Nephron (organoid): ENCODE measurements around the gene SLC5A6.
"Not testable (repeated sequence)": the region's sequence is repeated elsewhere in the genome, so short reads cannot be mapped to it uniquely, and the experiment has no call there.

Experiments
- H3K27ac Mint-ChIP-seq, 3 experiments: 2 replicates each; pipeline ENCODE4 v1.8.0; 2020; ENCODE audit warnings: mixed read lengths in 3 of 3, mild to moderate bottlenecking in 2 of 3, moderate library complexity in 1 of 3
- H3K27me3 Mint-ChIP-seq: 2 replicates; pipeline ENCODE4 v1.8.0; 2021; ENCODE audit warnings: low read depth, mild to moderate bottlenecking, moderate library complexity, mixed read lengths
- H3K36me3 Mint-ChIP-seq: 2 replicates; pipeline ENCODE4 v1.8.0; 2020; ENCODE audit warnings: low read depth, mixed read lengths
- H3K4me1 Mint-ChIP-seq: 2 replicates; pipeline ENCODE4 v1.8.0; 2020; ENCODE audit warnings: mixed read lengths
- H3K4me3 Mint-ChIP-seq, 3 experiments: 2 replicates each; pipeline ENCODE4 v1.8.0; 2020; ENCODE audit warnings: mild to moderate bottlenecking in 3 of 3, mixed read lengths in 3 of 3, moderate library complexity in 2 of 3
- H3K9me3 Mint-ChIP-seq: 2 replicates; pipeline ENCODE4 v1.8.0; 2020; ENCODE audit warnings: mixed read lengths
- TF ChIP-seq, protein P1 (sequence below), 3 experiments: fragments of 200-600 bp; sonication (generic); IDR thresholded peaks; one replicate each; pipeline ENCODE4 v1.5.0; 2021; ENCODE audit warnings: antibody characterized with exemption in 3 of 3; ENCODE audit not compliant: unreplicated experiment in 3 of 3

SLC5A6 gene

DNA sequence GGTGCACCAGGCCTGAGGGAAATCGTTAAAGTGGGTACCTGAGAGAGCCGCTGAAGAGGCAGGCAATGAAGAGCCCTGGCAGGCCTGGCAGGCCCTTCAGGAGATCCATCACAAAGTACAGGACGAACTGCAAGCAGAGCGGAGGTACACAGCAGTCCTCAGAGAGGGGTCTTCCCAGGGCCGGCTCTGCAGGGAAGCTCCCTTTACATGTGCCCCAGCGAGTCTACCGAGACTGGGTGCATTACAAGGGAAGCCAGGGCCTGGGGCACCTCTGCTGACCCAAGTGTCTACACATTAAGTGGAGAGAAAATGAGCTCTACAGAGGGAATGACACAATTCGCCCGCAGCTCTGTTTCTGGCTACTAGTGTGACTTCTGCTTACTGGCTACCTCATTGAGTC is 8.3 kb downstream of the SLC5A6 start:
- Mint-ChIP-seq H3K36me3 (peaks cover 51% of the 10 kb centered on the region), H3K4me3 (no peak overlapping the region), H3K27me3 (no peaks in the 10 kb centered on the region), H3K27ac (no peak overlapping the region), H3K9me3 (no peaks in the 10 kb centered on the region), H3K4me1 (peaks cover 6% of the 10 kb centered on the region)
- TF ChIP-seq, protein P1, sequence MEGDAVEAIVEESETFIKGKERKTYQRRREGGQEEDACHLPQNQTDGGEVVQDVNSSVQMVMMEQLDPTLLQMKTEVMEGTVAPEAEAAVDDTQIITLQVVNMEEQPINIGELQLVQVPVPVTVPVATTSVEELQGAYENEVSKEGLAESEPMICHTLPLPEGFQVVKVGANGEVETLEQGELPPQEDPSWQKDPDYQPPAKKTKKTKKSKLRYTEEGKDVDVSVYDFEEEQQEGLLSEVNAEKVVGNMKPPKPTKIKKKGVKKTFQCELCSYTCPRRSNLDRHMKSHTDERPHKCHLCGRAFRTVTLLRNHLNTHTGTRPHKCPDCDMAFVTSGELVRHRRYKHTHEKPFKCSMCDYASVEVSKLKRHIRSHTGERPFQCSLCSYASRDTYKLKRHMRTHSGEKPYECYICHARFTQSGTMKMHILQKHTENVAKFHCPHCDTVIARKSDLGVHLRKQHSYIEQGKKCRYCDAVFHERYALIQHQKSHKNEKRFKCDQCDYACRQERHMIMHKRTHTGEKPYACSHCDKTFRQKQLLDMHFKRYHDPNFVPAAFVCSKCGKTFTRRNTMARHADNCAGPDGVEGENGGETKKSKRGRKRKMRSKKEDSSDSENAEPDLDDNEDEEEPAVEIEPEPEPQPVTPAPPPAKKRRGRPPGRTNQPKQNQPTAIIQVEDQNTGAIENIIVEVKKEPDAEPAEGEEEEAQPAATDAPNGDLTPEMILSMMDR (IDR thresholded peaks at IDR 0.05; ENCODE audit: unreplicated experiment in 3 of 3), result no peak

DNA sequence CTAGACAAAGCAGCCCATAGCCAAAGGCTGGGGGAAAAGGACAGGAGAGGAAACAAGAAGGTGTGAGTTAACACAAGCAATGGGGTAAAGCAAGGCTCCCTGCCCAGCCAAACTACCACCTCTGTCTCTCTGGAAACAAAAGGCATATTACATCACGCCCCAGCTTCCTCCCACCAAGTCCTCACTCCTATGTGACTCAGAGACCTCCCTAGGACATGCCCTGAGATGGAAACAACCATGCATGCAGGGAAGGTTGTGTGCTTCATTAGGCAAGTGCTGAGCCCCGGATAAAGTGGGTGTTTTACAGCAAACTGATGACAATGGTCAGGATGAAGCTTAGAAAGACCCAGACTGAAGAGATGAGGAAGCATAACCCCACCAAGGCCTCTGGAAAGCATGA is 9.2 kb downstream of the SLC5A6 start:
- no peak overlapping the region for H3K27ac Mint-ChIP-seq
- H3K27me3 Mint-ChIP-seq, result no peaks in the 10 kb centered on the region
- H3K4me1 Mint-ChIP-seq, result no peaks in the 10 kb centered on the region
- TF ChIP-seq, protein P1 (IDR thresholded peaks at IDR 0.05; ENCODE audit: unreplicated experiment in 3 of 3), result no peak
- H3K9me3 Mint-ChIP-seq, result no peaks in the 10 kb centered on the region
- no peak overlapping the region for H3K4me3 Mint-ChIP-seq
- H3K36me3 Mint-ChIP-seq, result peaks cover 48% of the 10 kb centered on the region

DNA sequence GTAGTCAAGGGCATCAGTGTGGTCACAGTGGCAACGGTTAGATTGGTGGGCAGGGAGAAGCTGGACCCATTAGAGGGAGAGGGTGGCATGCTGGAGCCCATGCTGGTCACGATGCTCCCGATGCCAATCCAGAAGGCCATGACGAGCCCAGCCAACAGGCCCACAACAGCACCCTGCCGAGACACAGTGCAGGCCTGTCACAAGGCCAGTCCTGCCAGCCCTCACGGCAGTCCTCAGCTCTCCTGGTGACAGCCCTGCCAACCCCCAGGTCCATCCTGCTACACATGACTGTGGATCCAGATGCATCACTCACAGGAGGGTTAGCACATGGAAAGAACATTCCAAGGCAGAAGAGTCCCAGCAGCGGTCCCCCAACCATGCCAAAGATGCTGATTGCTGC is 10.4 kb downstream of the SLC5A6 start:
- no peaks in the 10 kb centered on the region for H3K27me3 Mint-ChIP-seq
- H3K27ac Mint-ChIP-seq, result no peak overlapping the region
- H3K36me3 Mint-ChIP-seq, result peaks cover 38% of the 10 kb centered on the region
- H3K9me3 Mint-ChIP-seq, result no peaks in the 10 kb centered on the region
- TF ChIP-seq, protein P1 (IDR thresholded peaks at IDR 0.05; ENCODE audit: unreplicated experiment in 3 of 3), result no peak
- H3K4me3 Mint-ChIP-seq, result no peak overlapping the region
- no peaks in the 10 kb centered on the region for H3K4me1 Mint-ChIP-seq

DNA sequence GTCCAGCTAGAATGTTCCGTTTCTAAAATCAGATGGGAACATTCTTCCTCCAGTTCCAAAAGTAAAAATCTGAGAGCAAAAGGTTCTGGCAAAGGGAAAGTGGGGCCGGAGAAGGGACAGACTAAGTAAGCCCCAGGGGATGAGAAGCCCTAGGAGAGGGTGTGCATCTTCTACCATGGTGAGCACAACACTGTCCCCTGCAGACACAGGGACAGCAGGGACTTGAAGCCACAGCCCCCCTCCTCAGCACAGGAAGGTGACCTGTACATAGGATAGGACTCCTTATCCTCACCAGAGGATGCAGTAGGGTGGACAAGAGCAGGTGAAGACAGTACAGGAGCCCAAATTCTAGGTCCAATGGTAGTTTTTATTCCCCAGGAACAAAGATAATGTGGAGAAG is 12.8 kb downstream of the SLC5A6 start:
- Mint-ChIP-seq H3K4me3 (no peak overlapping the region), H3K9me3 (no peaks in the 10 kb centered on the region), H3K27me3 (no peaks in the 10 kb centered on the region), H3K4me1 (no peaks in the 10 kb centered on the region), H3K27ac (no peak overlapping the region), H3K36me3 (peaks cover 17% of the 10 kb centered on the region)
- TF ChIP-seq, protein P1 (IDR thresholded peaks at IDR 0.05; ENCODE audit: unreplicated experiment in 3 of 3), result no peak

DNA sequence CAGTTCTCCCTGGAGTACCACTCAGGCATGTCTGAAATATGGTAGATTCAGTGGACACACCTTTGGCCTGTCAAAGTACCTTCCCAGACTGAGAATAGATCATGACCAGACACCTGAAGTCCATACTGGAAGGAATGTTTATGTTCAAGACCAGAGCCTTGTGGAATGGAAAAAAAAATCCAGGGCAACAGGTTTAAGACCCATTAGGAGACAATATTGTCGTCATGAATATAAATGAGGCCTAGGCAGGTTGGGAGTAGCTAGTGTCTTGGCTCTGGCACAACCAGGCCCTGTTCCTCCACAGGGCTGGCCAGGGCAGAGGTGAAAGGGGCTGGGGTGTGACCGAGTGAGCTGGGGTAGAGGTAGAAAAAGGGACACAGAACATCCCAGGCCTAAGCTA is 13.4 kb downstream of the SLC5A6 start:
- TF ChIP-seq, protein P1 (IDR thresholded peaks at IDR 0.05; ENCODE audit: unreplicated experiment in 3 of 3), result no peak
- Mint-ChIP-seq H3K27ac (peak overlapping the region in 1 of 3 experiments; percentile 24), H3K36me3 (peaks cover 16% of the 10 kb centered on the region), H3K27me3 (no peaks in the 10 kb centered on the region), H3K4me3 (no peak overlapping the region), H3K9me3 (no peaks in the 10 kb centered on the region), H3K4me1 (no peaks in the 10 kb centered on the region)

DNA sequence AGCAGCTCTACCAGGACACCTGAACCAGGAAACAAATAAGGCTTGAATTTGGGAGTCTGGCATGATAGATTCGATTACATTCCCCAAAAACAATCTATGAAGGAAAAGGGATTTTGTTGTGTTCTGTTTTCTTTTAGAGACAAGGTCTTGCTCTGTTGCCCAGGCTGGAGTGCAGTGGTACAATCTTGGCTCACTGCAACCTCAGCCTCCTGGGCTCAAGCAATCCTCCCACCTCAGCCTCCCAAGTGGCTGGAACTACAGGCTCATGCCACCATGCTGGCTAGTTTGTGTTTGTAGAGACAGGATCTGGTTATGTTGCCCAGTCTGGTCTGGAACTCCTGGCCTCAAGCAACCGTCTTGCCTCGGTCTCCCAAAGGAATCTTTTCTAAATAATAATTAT is 14.0 kb downstream of the SLC5A6 start:
- H3K27me3 Mint-ChIP-seq, H3K9me3 Mint-ChIP-seq, H3K27ac Mint-ChIP-seq, H3K4me3 Mint-ChIP-seq, H3K4me1 Mint-ChIP-seq, H3K36me3 Mint-ChIP-seq: not testable (repeated sequence)

DNA sequence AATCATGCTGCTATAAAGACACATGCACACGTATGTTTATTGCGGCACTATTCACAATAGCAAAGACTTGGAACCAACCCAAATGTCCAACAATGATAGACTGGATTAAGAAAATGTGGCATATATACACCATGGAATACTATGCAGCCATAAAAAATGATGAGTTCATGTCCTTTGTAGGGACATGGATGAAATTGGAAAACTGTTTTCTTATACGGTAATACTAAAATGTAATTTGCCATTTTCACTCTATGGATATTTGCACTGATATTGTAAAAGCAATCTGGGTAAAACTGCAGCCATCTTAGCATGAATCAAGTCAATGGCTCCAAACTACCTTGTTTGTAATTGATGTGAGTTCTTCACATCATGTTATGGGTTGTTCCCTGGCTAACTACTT is 16.3 kb downstream of the SLC5A6 start:
- H3K9me3 Mint-ChIP-seq, H3K27me3 Mint-ChIP-seq, H3K36me3 Mint-ChIP-seq, H3K4me3 Mint-ChIP-seq, H3K4me1 Mint-ChIP-seq, H3K27ac Mint-ChIP-seq: not testable (repeated sequence)
